Mesenchymal stem cell (in vitro differentiated cells and primary cell): ENCODE data around the gene RPS8.
"Not testable (repeated sequence)": the region's sequence is repeated elsewhere in the genome, so short reads cannot be mapped to it uniquely, and the experiment has no call there.

ENCODE experiments used
- DNase-seq: peaks from one replicate; pipeline ENCODE4 v3.0.0-alpha.2; 2013
- H2AFZ ChIP-seq: one replicate; pipeline ENCODE4 v1.6.1; 2013; ENCODE audit warnings: low read depth, mild to moderate bottlenecking, control low read depth, inconsistent platforms, low read length, moderate library complexity
- H2AK5ac ChIP-seq: 2 replicates; pipeline ENCODE4 v1.6.1; 2013; ENCODE audit warnings: low read length, moderate library complexity, mild to moderate bottlenecking, inconsistent platforms; ENCODE audit not compliant: severe bottlenecking
- H2BK120ac ChIP-seq: one replicate; pipeline ENCODE4 v1.6.1; 2013; ENCODE audit warnings: low read depth, mild to moderate bottlenecking, inconsistent platforms, low read length, moderate library complexity
- H2BK12ac ChIP-seq, 2 experiments: one replicate each; pipeline ENCODE4 v1.6.1; 2013; ENCODE audit warnings: inconsistent platforms in 2 of 2, low read length in 2 of 2, mild to moderate bottlenecking in 2 of 2, moderate library complexity in 2 of 2, control low read depth in 1 of 2
- H2BK15ac ChIP-seq: one replicate; pipeline ENCODE4 v1.6.1; 2013; ENCODE audit warnings: mild to moderate bottlenecking, low read depth, inconsistent platforms; ENCODE audit not compliant: poor library complexity, severe bottlenecking
- H2BK5ac ChIP-seq: 2 replicates; pipeline ENCODE4 v1.6.1; 2013; ENCODE audit warnings: low read depth, mild to moderate bottlenecking, low read length, control low read depth, inconsistent platforms; ENCODE audit not compliant: poor library complexity, severe bottlenecking
- H3K14ac ChIP-seq, 2 experiments: one replicate each; pipeline ENCODE4 v1.6.1; 2013; ENCODE audit warnings: inconsistent platforms in 2 of 2, low read length in 2 of 2, control low read depth in 1 of 2, mild to moderate bottlenecking in 1 of 2, moderate library complexity in 1 of 2
- H3K18ac ChIP-seq, 2 experiments: one replicate each; pipeline ENCODE4 v1.6.1; 2013; ENCODE audit warnings: inconsistent platforms in 2 of 2, low read length in 2 of 2, control low read depth in 1 of 2, low read depth in 1 of 2, mild to moderate bottlenecking in 1 of 2
- H3K23ac ChIP-seq, 2 experiments: one replicate each; pipeline ENCODE4 v1.6.1; 2013; ENCODE audit warnings: inconsistent platforms in 2 of 2, low read length in 2 of 2, mild to moderate bottlenecking in 2 of 2, moderate library complexity in 2 of 2, control low read depth in 1 of 2
- H3K27ac ChIP-seq: 2 replicates; pipeline ENCODE4 v1.5.1; 2013; ENCODE audit warnings: mild to moderate bottlenecking, moderate library complexity, low read length, control low read depth, inconsistent platforms; ENCODE audit not compliant: poor library complexity, severe bottlenecking
- H3K27me3 ChIP-seq, 2 experiments: 2 replicates each; pipeline versions ENCODE4 v1.6.1 to v1.7.0; 2013; ENCODE audit warnings: low read length in 2 of 2, mild to moderate bottlenecking in 2 of 2, moderate library complexity in 2 of 2, control low read depth in 1 of 2, inconsistent platforms in 1 of 2; ENCODE audit not compliant: control insufficient read depth in 1 of 2, insufficient read depth in 1 of 2
- H3K36me3 ChIP-seq, 2 experiments: 2 replicates each; pipeline versions ENCODE4 v1.6.1 to v1.7.0; 2013; ENCODE audit warnings: low read length in 2 of 2, control low read depth in 1 of 2, inconsistent platforms in 1 of 2, low read depth in 1 of 2, mild to moderate bottlenecking in 1 of 2; ENCODE audit not compliant: insufficient read depth in 2 of 2, control insufficient read depth in 1 of 2
- H3K4ac ChIP-seq, 2 experiments: one replicate each; pipeline ENCODE4 v1.6.1; 2013; ENCODE audit warnings: inconsistent platforms in 2 of 2, low read length in 2 of 2, mild to moderate bottlenecking in 2 of 2, moderate library complexity in 2 of 2, control low read depth in 1 of 2, low read depth in 1 of 2
- H3K4me1 ChIP-seq: 2 replicates; pipeline ENCODE4 v1.6.1; 2013; ENCODE audit warnings: low read depth, low read length, control low read depth; ENCODE audit not compliant: control insufficient read depth, insufficient read depth
- H3K4me2 ChIP-seq: 2 replicates; pipeline ENCODE4 v1.6.1; 2013; ENCODE audit warnings: low read length, mild to moderate bottlenecking, inconsistent platforms; ENCODE audit not compliant: poor library complexity, severe bottlenecking
- H3K4me3 ChIP-seq, 2 experiments: 2 replicates each; pipeline versions ENCODE4 v1.5.1 to v1.7.0; 2013; ENCODE audit warnings: low read length in 2 of 2, mild to moderate bottlenecking in 2 of 2, control low read depth in 1 of 2, low read depth in 1 of 2; ENCODE audit not compliant: insufficient read depth in 1 of 2
- H3K79me1 ChIP-seq: replicated peaks from 2 replicates; pipeline ENCODE4 v1.6.1; 2013; ENCODE audit warnings: mild to moderate bottlenecking, control low read depth, low read length, inconsistent platforms; ENCODE audit not compliant: poor library complexity, severe bottlenecking
- H3K9ac ChIP-seq: 2 replicates; pipeline ENCODE4 v1.7.0; 2013; ENCODE audit warnings: mild to moderate bottlenecking, low read length, moderate library complexity
- H3K9me3 ChIP-seq: 2 replicates; pipeline ENCODE4 v1.7.0; 2013; ENCODE audit warnings: mild to moderate bottlenecking, low read length; ENCODE audit not compliant: control insufficient read depth
- H4K8ac ChIP-seq: one replicate; pipeline ENCODE4 v1.6.1; 2013; ENCODE audit warnings: inconsistent platforms, mild to moderate bottlenecking, low read length, moderate library complexity
- H4K91ac ChIP-seq: one replicate; pipeline ENCODE4 v1.6.1; 2013; ENCODE audit warnings: mild to moderate bottlenecking, low read length, inconsistent platforms
- WGBS: methylation state at CpG from one replicate; pipeline ENCODE4 v1.1.7; 2013; ENCODE audit warnings: mixed read lengths; 5-methylcytosine and 5-hydroxymethylcytosine counted together

Gene RPS8

DNA sequence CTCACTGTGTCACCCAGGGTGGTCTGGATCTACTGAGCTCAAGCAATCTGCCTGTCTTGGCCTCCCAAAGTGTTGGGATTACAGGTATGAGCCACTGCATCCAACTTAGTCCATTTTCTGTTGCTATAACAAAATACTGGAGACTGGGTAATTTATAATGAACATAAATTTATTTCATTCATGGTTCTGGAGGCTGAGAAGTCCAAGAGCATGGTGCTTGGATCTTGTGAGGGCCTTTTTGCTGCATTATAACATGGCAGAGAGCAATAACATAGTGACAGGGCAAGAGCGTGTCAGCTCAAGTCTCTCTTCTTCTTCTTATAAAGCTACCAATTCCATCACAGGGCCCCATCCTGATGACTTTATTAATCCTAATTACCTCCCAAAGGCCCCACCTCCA lies 39.3 kb upstream of the RPS8 start:
- Histone ChIP-seq H2BK12ac (no peak overlapping the region), H2BK5ac (no peak overlapping the region), H3K27ac (no peak overlapping the region), H3K4ac (no peak overlapping the region), H3K14ac (no peak overlapping the region), H2BK120ac (no peak overlapping the region), H3K9ac (no peak overlapping the region), H4K8ac (no peak overlapping the region), H3K9me3 (no peaks in the 10 kb centered on the region), H3K36me3 (no peaks in the 10 kb centered on the region), H2AFZ (no peak overlapping the region), H3K4me3 (no peak overlapping the region), H3K79me1 (peaks cover 3% of the 10 kb centered on the region), H3K27me3 (no peaks in the 10 kb centered on the region), H3K23ac (no peak overlapping the region), H2BK15ac (no peak overlapping the region), H3K4me2 (no peak overlapping the region), H2AK5ac (no peak overlapping the region), H3K18ac (no peak overlapping the region), H3K4me1 (peaks cover 5% of the 10 kb centered on the region), H4K91ac (no peak overlapping the region)
- no peak for DNase-seq
- 83% methylated on average over 1 of the region's 1 CpG for WGBS

DNA sequence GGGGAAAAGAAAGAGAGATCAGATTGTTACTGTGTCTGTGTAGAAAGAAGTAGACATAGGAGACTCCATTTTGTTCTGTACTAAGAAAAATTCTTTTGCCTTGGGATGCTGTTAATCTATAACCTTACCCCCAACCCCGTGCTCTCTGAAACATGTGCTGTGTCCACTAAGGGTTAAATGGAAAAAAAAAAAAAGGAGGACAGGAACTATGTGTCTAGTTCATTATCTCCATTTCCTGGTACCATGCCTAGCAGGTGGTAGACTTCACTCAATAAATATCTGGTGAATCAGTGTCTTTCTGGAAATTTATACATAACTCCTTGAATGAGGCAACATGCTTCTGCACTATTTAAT lies 36.4 kb upstream of the RPS8 start:
- not testable (repeated sequence) for H3K14ac ChIP-seq, H3K4me1 ChIP-seq, H3K18ac ChIP-seq, H2AFZ ChIP-seq, H3K36me3 ChIP-seq, DNase-seq, H2BK15ac ChIP-seq, H3K9me3 ChIP-seq, H3K4ac ChIP-seq, H2BK12ac ChIP-seq, H4K91ac ChIP-seq, H2BK5ac ChIP-seq, H2AK5ac ChIP-seq, H4K8ac ChIP-seq, H3K23ac ChIP-seq, H3K27me3 ChIP-seq
- peak overlapping the region; percentile 86 for H3K27ac ChIP-seq
- H3K9ac ChIP-seq, result peak overlapping the region; percentile 96
- H2BK120ac ChIP-seq, result peak overlapping the region; percentile 51
- WGBS, result no CpG with 5 or more reads among the region's 1 CpG
- peak overlapping the region in 1 of 2 experiments; percentile 99 for H3K4me3 ChIP-seq
- H3K79me1 ChIP-seq, result peaks cover 15% of the 10 kb centered on the region
- H3K4me2 ChIP-seq, result peak overlapping the region; percentile 88

DNA sequence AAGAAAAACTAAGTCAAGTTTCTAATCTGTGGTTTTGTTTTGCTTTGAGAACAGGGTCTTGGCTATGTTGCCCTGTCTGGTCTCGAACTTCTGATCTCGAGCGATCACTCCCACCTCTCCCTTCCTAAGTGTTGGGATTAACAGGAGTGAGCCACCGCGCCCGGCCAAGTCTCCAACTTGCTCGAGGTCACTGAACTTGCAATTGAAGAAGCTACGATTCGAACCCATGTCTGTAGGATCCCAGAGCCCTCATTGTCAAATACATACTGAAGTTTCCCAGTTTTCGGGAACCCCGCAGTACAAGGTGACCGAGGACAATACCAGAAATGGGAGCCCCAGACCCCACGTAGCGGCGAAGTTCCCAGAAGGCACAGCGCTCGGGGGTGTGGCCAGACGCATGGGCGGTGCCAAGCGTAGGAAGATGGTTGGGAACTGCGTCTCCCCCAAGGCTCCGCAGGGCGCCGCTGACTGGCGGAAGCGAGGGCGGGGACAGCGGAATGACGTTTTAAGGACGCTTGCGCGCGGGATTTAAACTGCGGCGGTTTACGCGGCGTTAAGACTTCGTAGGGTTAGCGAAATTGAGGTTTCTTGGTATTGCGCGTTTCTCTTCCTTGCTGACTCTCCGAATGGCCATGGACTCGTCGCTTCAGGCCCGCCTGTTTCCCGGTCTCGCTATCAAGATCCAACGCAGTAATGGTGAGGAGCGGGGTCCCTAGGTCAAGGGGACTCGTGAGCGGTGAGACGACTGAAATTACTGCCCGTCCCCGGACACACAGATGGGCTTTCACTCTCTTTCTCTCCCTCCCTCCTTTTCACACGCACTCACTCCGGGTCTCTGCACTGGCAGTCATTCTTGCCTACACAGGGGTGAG lies 35.8 kb upstream of the RPS8 start, which contains the start of gene KIF2C:
Gene KIF2C (plus strand): TSS at position 531 of the 872 bp plus-strand sequence. CDS start 96 bp downstream, at position 627.
- Histone ChIP-seq H2BK5ac (no peak within 1 kb of the TSS), H3K27me3 (no peaks in the 10 kb centered on the region), H3K4me3 (peak within 1 kb of the TSS; percentile 65 to 99), H3K27ac (peak within 1 kb of the TSS; percentile 86), H2AK5ac (no peak within 1 kb of the TSS), H3K4me2 (peak within 1 kb of the TSS; percentile 91), H2BK12ac (no peak within 1 kb of the TSS), H3K23ac (peak within 1 kb of the TSS in 1 of 2 experiments; percentile 37), H3K14ac (no peak within 1 kb of the TSS), H4K8ac (peak within 1 kb of the TSS; percentile 81), H3K9ac (peak within 1 kb of the TSS; percentile 96), H2BK15ac (no peak within 1 kb of the TSS), H2BK120ac (peak within 1 kb of the TSS; percentile 51), H3K18ac (peak within 1 kb of the TSS; percentile 81 to 84), H3K9me3 (no peaks in the 10 kb centered on the region), H2AFZ (peak within 1 kb of the TSS; percentile 94), H3K79me1 (peaks cover 22% of the 10 kb centered on the region), H4K91ac (peak within 1 kb of the TSS; percentile 52), H3K4me1 (peaks cover 6% of the 10 kb centered on the region), H3K36me3 (no peaks in the 10 kb centered on the region), H3K4ac (peak within 1 kb of the TSS; percentile 64 to 74)
- 10% methylated on average over 57 of the region's 57 CpGs for WGBS
- DNase-seq, result peak; percentile 96

DNA sequence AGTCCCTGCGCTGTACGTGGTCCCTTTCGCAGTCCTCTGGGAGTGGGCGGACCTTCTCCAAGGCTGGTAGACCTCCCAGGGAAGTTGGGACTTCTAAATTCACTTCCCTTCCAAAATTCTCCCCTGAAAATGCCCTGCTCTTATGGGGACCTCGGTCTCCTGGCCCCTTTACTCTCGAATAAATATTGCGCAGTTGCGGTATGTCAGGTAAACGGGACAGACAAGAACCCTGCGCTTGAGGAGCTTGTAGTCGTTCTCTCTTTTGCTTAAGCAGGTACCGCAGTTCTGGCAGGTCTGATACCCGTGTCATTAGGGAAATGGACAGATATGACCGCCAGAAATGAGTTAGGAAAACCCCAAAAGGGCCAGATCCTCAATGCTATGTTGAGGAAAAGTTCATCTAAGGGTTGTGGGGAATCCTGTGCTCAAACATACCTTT lies 35.1 kb upstream of the RPS8 start:
- Histone ChIP-seq H3K27me3 (no peaks in the 10 kb centered on the region), H3K9me3 (no peaks in the 10 kb centered on the region), H3K4ac (no peak overlapping the region), H3K4me1 (peaks cover 6% of the 10 kb centered on the region), H3K23ac (peak overlapping the region in 1 of 2 experiments; percentile 37), H3K14ac (no peak overlapping the region), H3K79me1 (peaks cover 22% of the 10 kb centered on the region), H3K9ac (peak overlapping the region; percentile 96), H2BK12ac (no peak overlapping the region), H2AFZ (peak overlapping the region; percentile 94), H2BK120ac (no peak overlapping the region), H3K18ac (no peak overlapping the region), H2BK15ac (no peak overlapping the region), H3K4me2 (peak overlapping the region; percentile 91), H2BK5ac (no peak overlapping the region), H4K8ac (no peak overlapping the region), H3K4me3 (peak overlapping the region; percentile 65 to 99), H3K27ac (no peak overlapping the region), H2AK5ac (no peak overlapping the region), H4K91ac (no peak overlapping the region), H3K36me3 (no peaks in the 10 kb centered on the region)
- no peak for DNase-seq
- WGBS, result 2% methylated on average over 14 of the region's 14 CpGs
